ENCODE measurements around the gene ENTREP3.

The ENTREP3 gene

DNA sequence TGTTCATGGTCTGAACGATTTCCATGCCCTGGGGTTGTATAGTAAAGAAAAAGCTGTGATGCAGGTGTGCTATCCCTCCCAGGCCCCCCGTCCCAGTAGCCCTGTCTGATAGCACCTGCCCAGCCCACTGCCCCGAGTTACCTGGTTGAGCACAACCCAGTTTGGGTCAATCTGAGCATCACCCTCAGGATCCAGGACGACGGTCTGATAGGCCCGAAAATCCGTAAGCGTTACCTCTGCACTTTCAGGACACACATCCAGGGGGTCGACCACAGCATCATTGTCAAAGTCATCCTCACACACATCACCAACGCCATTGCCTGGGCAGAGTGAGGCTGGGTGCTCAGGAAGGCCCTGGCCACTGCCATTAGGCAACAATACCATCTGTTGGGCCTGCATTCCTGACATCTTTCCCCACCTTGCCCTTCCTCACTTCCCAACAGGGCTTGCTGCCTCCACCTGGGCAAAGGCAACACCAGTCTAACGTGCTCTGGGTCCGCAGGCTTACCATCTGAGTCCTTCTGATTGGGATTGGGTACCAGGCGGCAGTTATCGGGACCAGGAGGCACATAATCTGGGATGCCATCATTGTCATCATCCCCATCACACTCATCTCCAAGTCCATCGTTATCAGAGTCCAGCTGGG, 57.3 kb downstream of the ENTREP3 start:
- no peak for DNase-seq

Data from stimulated activated naive CD4-positive, alpha-beta T cell (primary cell).